Activated T-helper 1 cell treated with anti-CD3 and anti-CD28 coated beads, Interleukin-12 subunit alpha, Interleukin-12 subunit beta, Interleukin-2, Interleukin-4 antibody, amounts not matched to agents 30 ng/mL and 10 ng/mL and 1 ng/mL, durations not matched to agents 14 hours and 24 hours and 36 hours (primary cell): ENCODE data around the gene NOTUM. TPM values are rescaled to one million over a fixed set of nuclear protein-coding genes. Genes with fewer than 3 reads are reported as not detected.

Experiments
- DNase-seq: peaks from one replicate; pipeline ENCODE4 v3.0.0; 2021; ENCODE audit warnings: low spot score
- H3K27ac Mint-ChIP-seq: one replicate; pipeline ENCODE4 v1.8.0; 2021; ENCODE audit warnings: mild to moderate bottlenecking, mixed read lengths
- H3K27me3 Mint-ChIP-seq: one replicate; pipeline ENCODE4 v1.8.0; 2022; ENCODE audit warnings: mild to moderate bottlenecking, moderate library complexity, mixed read lengths; ENCODE audit not compliant: insufficient read depth
- H3K36me3 Mint-ChIP-seq: one replicate; pipeline ENCODE4 v1.8.0; 2021; ENCODE audit warnings: low read depth, mixed read lengths
- H3K4me1 Mint-ChIP-seq: one replicate; pipeline ENCODE4 v1.8.0; 2021; ENCODE audit warnings: low read depth, mixed read lengths
- H3K4me3 Mint-ChIP-seq: one replicate; pipeline ENCODE4 v1.8.0; 2021; ENCODE audit warnings: mild to moderate bottlenecking, moderate library complexity, mixed read lengths
- H3K9me3 Mint-ChIP-seq: one replicate; pipeline ENCODE4 v1.8.0; 2021; ENCODE audit warnings: mixed read lengths
- intact Hi-C: fragments of 100-400 bp; cut with micrococcal nuclease; formaldehyde crosslinking; loops from one replicate; pipeline ENCODE4 v1.15.1; 2024
- total RNA-seq: library from RNA; stranded (reverse); gene quantifications from 2 replicates; pipeline ENCODE4 v1.2.3, GENCODE V29; 2022

Gene NOTUM
- total RNA-seq = 1.5 and 2.4 TPM in 2 replicates

- intact Hi-C loops = no loop called here
- no peak within 1 kb of the TSS for H3K4me3 Mint-ChIP-seq
- H3K4me1 Mint-ChIP-seq = no peaks in the 10 kb centered on the region
- no peak for DNase-seq
- peaks cover 51% of the 10 kb centered on the region for H3K27me3 Mint-ChIP-seq
- no peaks in the 10 kb centered on the region for H3K36me3 Mint-ChIP-seq
- no peaks in the 10 kb centered on the region for H3K9me3 Mint-ChIP-seq
- H3K27ac Mint-ChIP-seq = no peak within 1 kb of the TSS
Measured at GRCh38 chr17:81961087-81961511, at the start of gene NOTUM. NOTUM (minus strand) TSS chr17:81961187; CDS start chr17:81960909, 278 bp downstream.

DNA sequence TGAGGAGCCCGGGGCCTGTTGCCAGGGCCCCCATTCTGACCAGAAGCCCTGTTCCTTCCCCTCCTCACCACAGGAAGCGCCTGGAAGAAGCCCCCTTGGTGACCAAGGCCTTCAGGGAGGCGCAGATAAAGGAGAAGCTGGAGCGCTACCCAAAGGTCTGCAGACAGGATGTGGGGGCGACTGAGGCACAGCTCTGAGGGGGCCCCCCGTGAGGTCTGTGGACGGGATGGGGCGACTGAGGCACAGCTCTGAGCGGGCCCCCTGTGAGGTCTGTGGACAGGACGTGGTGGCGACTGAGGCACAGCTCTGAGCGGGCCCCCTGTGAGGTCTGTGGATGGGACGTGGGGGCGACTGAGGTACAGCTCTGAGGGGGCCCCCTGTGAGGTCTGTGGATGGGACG is 48.4 kb upstream of the NOTUM start:
- Mint-ChIP-seq H3K36me3 (no peaks in the 10 kb centered on the region), H3K4me3 (no peak overlapping the region), H3K27ac (no peak overlapping the region), H3K4me1 (no peaks in the 10 kb centered on the region), H3K27me3 (no peaks in the 10 kb centered on the region), H3K9me3 (no peaks in the 10 kb centered on the region)
- intact Hi-C loops = no loop called here
- DNase-seq = no peak

GRCh38 chr17:82008941-82009405 is 48.0 kb upstream of the NOTUM start:
- H3K36me3 Mint-ChIP-seq = no peaks in the 10 kb centered on the region
- H3K4me3 Mint-ChIP-seq = no peak overlapping the region
- H3K27ac Mint-ChIP-seq = no peak overlapping the region
- H3K27me3 Mint-ChIP-seq = no peaks in the 10 kb centered on the region
- no peaks in the 10 kb centered on the region for H3K4me1 Mint-ChIP-seq
- H3K9me3 Mint-ChIP-seq = no peaks in the 10 kb centered on the region
- intact Hi-C loops = no loop called here
- DNase-seq = no peak

DNA sequence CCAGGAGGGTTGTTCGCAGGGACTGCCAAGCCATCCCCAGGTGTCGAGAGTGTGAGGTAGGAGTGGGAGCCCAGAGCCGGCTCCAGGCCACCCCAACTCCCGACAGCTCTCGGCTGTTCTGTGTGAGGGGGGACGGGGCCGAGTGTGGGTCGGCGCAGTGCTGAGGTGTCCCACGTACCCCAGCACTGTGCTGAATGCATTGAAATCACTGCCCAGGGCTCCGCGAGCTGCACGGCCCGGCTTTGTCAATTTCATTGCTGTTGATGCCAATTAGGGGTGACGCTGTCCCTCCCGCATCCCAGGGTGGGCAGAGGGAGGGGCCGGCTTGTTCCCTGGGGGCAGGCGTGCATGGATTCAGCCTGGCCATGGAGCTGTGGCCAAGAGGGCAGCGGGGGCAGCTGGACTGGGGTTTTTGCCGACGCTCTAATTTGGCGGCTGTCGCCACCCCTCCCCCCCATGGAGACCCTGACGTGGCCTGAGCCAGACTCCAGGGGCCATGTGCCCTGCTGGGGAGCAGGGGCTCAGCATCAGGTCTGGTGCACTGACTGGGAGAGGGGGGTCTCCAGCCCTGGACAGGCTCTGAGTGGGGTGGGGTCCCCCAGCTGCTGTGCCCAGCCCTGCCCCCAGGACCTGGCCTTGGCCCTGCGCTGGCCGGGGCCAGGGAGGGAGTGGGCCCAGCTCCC is 47.4 kb upstream of the NOTUM start:
- H3K4me1 Mint-ChIP-seq = no peaks in the 10 kb centered on the region
- no peaks in the 10 kb centered on the region for H3K9me3 Mint-ChIP-seq
- no peaks in the 10 kb centered on the region for H3K36me3 Mint-ChIP-seq

DNA sequence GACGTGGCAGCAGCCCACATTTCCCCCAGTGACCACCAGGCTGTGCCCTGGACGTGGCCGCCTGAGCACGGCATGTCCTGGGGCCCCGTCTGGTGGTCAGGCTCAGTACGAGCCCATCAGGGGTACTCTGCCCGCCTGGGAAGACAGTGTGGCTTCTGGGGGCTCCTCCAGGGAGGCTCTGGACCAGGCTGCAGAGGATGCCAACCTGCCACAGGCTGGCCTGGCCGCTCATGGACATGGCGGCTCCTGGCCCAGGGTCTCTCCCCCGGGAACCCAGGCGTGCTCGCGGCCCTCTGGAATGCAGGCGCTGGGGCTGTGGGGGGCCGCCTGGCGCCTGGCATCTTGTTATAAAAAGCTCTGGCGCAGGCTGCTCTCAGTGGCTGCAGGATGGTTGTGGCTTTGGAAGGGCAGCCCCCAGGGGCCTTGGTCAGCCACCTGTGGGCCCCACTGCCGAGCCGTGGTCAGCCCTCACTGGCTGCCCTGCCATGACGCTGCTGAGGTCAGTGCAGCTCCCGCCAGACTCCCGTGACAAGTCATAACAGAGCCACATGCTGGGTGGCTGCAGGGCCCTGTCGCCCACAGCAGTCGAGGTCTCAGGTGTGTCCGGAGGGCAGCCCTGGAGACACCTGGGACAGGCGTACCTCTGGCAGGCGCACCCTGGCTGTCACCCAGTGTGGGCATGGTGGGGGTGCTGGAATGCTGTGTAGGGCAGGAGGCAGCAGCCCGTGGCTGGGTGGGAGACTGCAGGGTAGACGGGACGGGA is 46.7 kb upstream of the NOTUM start:
- H3K4me3 Mint-ChIP-seq = no peak overlapping the region
- H3K4me1 Mint-ChIP-seq = no peaks in the 10 kb centered on the region
- no peak overlapping the region for H3K27ac Mint-ChIP-seq
- H3K27me3 Mint-ChIP-seq = no peaks in the 10 kb centered on the region
- no peaks in the 10 kb centered on the region for H3K9me3 Mint-ChIP-seq
- no peaks in the 10 kb centered on the region for H3K36me3 Mint-ChIP-seq
- DNase-seq = no peak
- intact Hi-C loops = no loop called here

More for the DNA sequence above, 47.4 kb upstream of the NOTUM start:
- H3K4me3 Mint-ChIP-seq = no peak overlapping the region
- no peaks in the 10 kb centered on the region for H3K27me3 Mint-ChIP-seq
- intact Hi-C loops = no loop called here
- H3K27ac Mint-ChIP-seq = no peak overlapping the region
- no peak for DNase-seq

DNA sequence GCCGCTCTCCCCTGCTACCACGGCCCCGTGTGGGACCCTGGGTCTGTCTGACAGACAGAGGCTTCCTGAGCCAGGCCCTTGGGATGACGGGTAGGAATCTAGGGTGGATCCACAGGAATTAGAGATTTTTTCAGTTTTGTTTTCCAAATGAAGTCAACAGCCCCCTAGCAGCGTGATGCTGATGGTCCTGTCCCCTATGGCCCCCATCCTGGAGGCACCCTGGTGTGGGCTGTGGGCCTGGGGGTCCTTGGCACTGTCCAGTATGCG is 46.2 kb upstream of the NOTUM start:
- intact Hi-C loops = no loop called here

GRCh38 chr17:82006468-82007227 is 45.7 kb upstream of the NOTUM start:
- Mint-ChIP-seq H3K36me3 (no peaks in the 10 kb centered on the region), H3K4me3 (no peak overlapping the region), H3K9me3 (no peaks in the 10 kb centered on the region), H3K27me3 (no peaks in the 10 kb centered on the region), H3K4me1 (no peaks in the 10 kb centered on the region), H3K27ac (no peak overlapping the region)
- intact Hi-C loops = no loop called here
- DNase-seq = no peak

More for the DNA sequence above, 46.2 kb upstream of the NOTUM start:
- no peaks in the 10 kb centered on the region for H3K9me3 Mint-ChIP-seq
- H3K27ac Mint-ChIP-seq = no peak overlapping the region
- no peaks in the 10 kb centered on the region for H3K4me1 Mint-ChIP-seq
- no peaks in the 10 kb centered on the region for H3K27me3 Mint-ChIP-seq
- H3K36me3 Mint-ChIP-seq = no peaks in the 10 kb centered on the region
- no peak for DNase-seq
- H3K4me3 Mint-ChIP-seq = no peak overlapping the region

DNA sequence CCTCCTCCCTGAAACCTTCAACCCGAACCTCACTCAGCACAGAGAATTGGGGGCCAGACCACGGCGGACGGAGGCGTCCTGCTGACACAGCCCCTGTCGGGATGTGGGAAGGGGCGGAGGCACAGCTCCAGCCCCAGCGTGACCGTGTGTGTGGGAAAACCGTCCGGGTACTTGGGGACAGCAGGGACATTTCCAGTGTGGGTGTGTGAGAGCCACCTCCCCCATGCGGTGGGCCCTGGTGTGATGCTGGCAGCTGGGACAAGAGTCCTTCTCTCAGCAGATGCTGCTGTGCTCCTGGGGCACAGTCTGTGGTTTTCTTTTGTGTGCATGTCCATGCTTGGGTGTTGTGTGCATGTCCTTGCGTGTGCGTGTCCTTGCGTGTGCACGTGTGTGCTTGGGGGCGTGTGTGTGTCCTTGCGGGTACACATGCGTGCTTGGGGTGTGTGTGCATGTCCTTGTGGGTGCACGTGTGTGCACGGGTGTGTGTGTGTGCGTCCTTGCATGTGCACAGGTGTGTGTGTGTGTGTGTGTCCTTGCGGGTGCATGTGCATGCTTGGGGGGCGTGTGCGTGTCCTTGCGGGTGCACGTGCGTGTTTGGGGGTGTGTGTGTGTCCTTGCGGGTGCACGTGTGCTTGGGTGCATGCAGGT is 44.8 kb upstream of the NOTUM start:
- Mint-ChIP-seq H3K27me3 (no peaks in the 10 kb centered on the region), H3K9me3 (no peaks in the 10 kb centered on the region), H3K36me3 (no peaks in the 10 kb centered on the region), H3K4me3 (no peak overlapping the region), H3K27ac (no peak overlapping the region), H3K4me1 (no peaks in the 10 kb centered on the region)
- intact Hi-C loops = no loop called here
- no peak for DNase-seq

DNA sequence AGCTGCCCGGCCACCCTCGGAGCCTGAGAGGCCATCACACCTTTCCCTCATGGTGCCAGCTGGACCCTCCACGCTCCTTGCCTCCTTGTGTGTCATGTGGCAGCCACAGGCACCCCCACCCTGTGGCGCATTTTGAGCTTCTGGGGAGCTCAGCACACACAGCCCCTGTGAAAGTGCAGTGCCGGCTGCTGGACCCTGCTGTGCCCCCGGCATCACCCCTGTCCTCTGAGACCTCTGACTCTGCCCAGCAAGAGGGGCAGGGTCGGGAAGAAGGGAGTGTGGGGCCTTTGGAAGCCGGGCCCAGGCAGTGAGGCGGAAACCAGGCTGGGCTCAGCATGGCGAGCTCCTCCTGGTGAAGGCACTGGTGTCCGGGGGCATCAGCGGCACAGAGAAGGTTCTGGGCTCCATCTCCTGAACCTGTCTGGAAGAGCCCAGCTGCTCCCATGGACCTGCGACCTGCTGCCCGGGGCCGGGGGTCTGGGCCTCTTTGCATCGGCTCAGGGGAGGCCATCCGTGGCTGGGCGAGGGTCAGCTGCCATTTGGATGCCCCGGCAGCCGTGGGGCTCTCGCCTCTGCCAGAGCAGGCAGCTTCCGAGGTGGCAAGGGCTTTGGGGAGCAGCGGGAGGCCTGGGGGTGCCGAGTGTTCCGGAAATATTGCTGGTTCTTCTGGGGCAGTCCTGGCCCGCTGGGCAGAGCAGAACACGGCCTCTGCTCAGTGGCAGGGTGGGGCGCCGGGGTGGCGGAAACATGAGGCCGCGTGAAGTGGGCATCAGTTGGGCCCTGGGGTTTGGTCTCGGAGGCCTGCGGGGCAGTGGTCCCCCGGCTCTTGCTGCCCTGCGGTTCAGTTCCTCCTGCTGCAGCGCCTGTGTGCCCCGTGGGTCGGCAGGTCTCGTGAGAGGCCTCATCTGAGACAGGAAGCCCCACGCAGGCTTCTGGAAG is 43.8 kb upstream of the NOTUM start:
- Mint-ChIP-seq H3K36me3 (no peaks in the 10 kb centered on the region), H3K9me3 (no peaks in the 10 kb centered on the region), H3K4me3 (no peak overlapping the region), H3K27me3 (no peaks in the 10 kb centered on the region), H3K27ac (no peak overlapping the region), H3K4me1 (no peaks in the 10 kb centered on the region)
- intact Hi-C loops = no loop called here
- DNase-seq = no peak

- no peaks in the 10 kb centered on the region for H3K27me3 Mint-ChIP-seq
- no peaks in the 10 kb centered on the region for H3K9me3 Mint-ChIP-seq
- DNase-seq = no peak
Measured at GRCh38 chr17:82003411-82004381, 42.7 kb upstream of the NOTUM start.

GRCh38 chr17:82001571-82002056 is 40.6 kb upstream of the NOTUM start:
- no peak overlapping the region for H3K27ac Mint-ChIP-seq
- intact Hi-C loops = no loop called here

More at GRCh38 chr17:82003411-82004381, 42.7 kb upstream of the NOTUM start:
- Mint-ChIP-seq H3K27ac (no peak overlapping the region), H3K4me1 (no peaks in the 10 kb centered on the region), H3K4me3 (no peak overlapping the region), H3K36me3 (no peaks in the 10 kb centered on the region)
- intact Hi-C loops = no loop called here

More at GRCh38 chr17:82001571-82002056, 40.6 kb upstream of the NOTUM start:
- DNase-seq = no peak
- Mint-ChIP-seq H3K9me3 (no peaks in the 10 kb centered on the region), H3K4me3 (no peak overlapping the region), H3K36me3 (no peaks in the 10 kb centered on the region), H3K4me1 (no peaks in the 10 kb centered on the region), H3K27me3 (no peaks in the 10 kb centered on the region)
